Stomach (tissue), 4 donors: ENCODE results near the gene TRIM33.

Source experiments
- CTCF ChIP-seq, 7 experiments: fragments of 450-650 bp in 4 of 7; fragments of 200-600 bp in 3 of 7; sonication (generic) in 3 of 7; IDR thresholded peaks; one replicate each; pipeline ENCODE4 v1.5.1; 2016 to 2019; ENCODE audit warnings: antibody characterized with exemption in 7 of 7, control low read depth in 2 of 7, mild to moderate bottlenecking in 1 of 7
- EP300 ChIP-seq: sonication (generic); formaldehyde crosslinking; IDR thresholded peaks from one replicate; pipeline ENCODE4 v1.6.1; 2017; ENCODE audit warnings: antibody characterized with exemption
- POLR2A ChIP-seq, 4 donors: fragments of 450-650 bp; IDR thresholded peaks; one replicate each; pipeline ENCODE4 v1.6.1; 2016; ENCODE audit warnings: antibody characterized with exemption in 4 of 4, control low read depth in 2 of 4, mild to moderate bottlenecking in 1 of 4, moderate library complexity in 1 of 4
- POLR2AphosphoS5 ChIP-seq, 3 donors: sonication (generic); formaldehyde crosslinking; IDR thresholded peaks; one replicate each; pipeline ENCODE4 v1.6.1; 2016; ENCODE audit warnings: antibody characterized with exemption in 3 of 3

GRCh38 chr1:114352797-114353196 lies 158.2 kb downstream of the TRIM33 start:
- TF ChIP-seq POLR2AphosphoS5 (IDR thresholded peaks at IDR 0.05) = no peak
- no peak for TF ChIP-seq CTCF (IDR thresholded peaks at IDR 0.05)
- no peak for TF ChIP-seq POLR2A (IDR thresholded peaks at IDR 0.05)
- no peak for TF ChIP-seq EP300
